Testis (tissue), 3 donors: ENCODE results near the gene KCTD16. TPM values are rescaled to one million over a fixed set of nuclear protein-coding genes. Genes with fewer than 3 reads are reported as not detected.

Experiments
- DNase-seq: peaks from one replicate; pipeline ENCODE4 v3.0.0-alpha.2; 2019
- H3K27ac ChIP-seq, 2 donors: fragments of 200-600 bp; sonication (generic); one replicate each; pipeline ENCODE4 v1.5.1; 2019
- H3K27me3 ChIP-seq: fragments of 200-600 bp; sonication (generic); one replicate; pipeline ENCODE4 v1.5.1; 2019
- H3K36me3 ChIP-seq: fragments of 200-600 bp; sonication (generic); one replicate; pipeline ENCODE4 v1.5.1; 2017; ENCODE audit warnings: low read depth; ENCODE audit errors: missing control alignments
- H3K4me1 ChIP-seq: fragments of 200-600 bp; sonication (generic); one replicate; pipeline ENCODE4 v1.5.1; 2019
- H3K4me3 ChIP-seq, 2 donors: fragments of 200-600 bp; sonication (generic); one replicate each; pipeline ENCODE4 v1.5.1; 2017 to 2019
- H3K9me3 ChIP-seq: fragments of 200-600 bp; sonication (generic); one replicate; pipeline ENCODE4 v1.5.1; 2017
- POLR2A ChIP-seq: fragments of 450-650 bp; IDR thresholded peaks from one replicate; pipeline ENCODE4 v1.6.1; 2017; ENCODE audit warnings: antibody characterized with exemption, mild to moderate bottlenecking, moderate library complexity
- WGBS, 2 donors: methylation state at CpG; one replicate each; pipeline ENCODE4 v1.1.5; 2018; 5-methylcytosine and 5-hydroxymethylcytosine counted together
- intact Hi-C: fragments of 100-400 bp; cut with DNase I; formaldehyde crosslinking; loops from one replicate; pipeline ENCODE4 v1.15.1; 2023; ENCODE audit warnings: low total_unique reads
- polyA plus RNA-seq: library from polyadenylated mRNA; stranded (reverse); fragments of 350-450 nt; fragmentation: Illumina TruSeq; extraction: RNeasy Lipid Tissue Mini Kit (QIAGEN cat#74804); gene quantifications from one replicate; pipeline ENCODE4 v1.2.3, GENCODE V29; 2014; ENCODE audit warnings: low read depth, low replicate concordance; ENCODE audit not compliant: insufficient read depth
- total RNA-seq, 2 donors: library from RNA; depleted of rRNA; stranded (reverse); fragments of >200 nt; gene quantifications; one replicate each; pipeline ENCODE4 v1.2.3, GENCODE V29; 2016
- TF ChIP-seq, protein P1 (sequence below), 3 experiments: fragments of 450-650 bp in 2 of 3; fragments of 200-600 bp in 1 of 3; sonication (generic) in 1 of 3; IDR thresholded peaks; one replicate each; pipeline ENCODE4 v1.5.1; 2016 to 2019; ENCODE audit warnings: antibody characterized with exemption in 3 of 3, mild to moderate bottlenecking in 2 of 3, moderate library complexity in 1 of 3

KCTD16 gene
- total and polyA plus RNA-seq, 3 donors from 2014 or later, result 1.4 to 3.2 (median 2.7) TPM

DNA sequence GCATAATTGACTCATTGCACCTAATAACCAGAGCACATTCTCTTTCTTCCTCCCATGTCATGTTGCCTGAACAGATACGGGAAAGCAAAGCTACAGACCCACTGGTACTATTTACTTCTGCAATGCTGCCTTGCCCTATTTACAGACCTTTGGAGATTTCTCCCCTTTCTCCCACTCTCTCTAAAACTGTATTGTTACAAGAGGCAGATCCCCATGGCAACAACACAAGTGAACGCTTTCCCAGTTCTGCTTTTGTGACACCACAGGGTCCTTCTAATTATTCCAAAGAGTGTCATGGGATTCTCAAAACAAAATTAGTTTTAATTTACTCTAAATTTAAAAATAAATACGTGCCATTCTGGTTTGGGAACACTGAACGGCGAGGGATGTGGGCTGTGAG, 104.7 kb downstream of the KCTD16 start:
- H3K4me1 ChIP-seq, result no peaks in the 10 kb centered on the region
- H3K4me3 ChIP-seq, result no peak overlapping the region
- H3K27me3 ChIP-seq, result no peaks in the 10 kb centered on the region
- TF ChIP-seq, protein P1, sequence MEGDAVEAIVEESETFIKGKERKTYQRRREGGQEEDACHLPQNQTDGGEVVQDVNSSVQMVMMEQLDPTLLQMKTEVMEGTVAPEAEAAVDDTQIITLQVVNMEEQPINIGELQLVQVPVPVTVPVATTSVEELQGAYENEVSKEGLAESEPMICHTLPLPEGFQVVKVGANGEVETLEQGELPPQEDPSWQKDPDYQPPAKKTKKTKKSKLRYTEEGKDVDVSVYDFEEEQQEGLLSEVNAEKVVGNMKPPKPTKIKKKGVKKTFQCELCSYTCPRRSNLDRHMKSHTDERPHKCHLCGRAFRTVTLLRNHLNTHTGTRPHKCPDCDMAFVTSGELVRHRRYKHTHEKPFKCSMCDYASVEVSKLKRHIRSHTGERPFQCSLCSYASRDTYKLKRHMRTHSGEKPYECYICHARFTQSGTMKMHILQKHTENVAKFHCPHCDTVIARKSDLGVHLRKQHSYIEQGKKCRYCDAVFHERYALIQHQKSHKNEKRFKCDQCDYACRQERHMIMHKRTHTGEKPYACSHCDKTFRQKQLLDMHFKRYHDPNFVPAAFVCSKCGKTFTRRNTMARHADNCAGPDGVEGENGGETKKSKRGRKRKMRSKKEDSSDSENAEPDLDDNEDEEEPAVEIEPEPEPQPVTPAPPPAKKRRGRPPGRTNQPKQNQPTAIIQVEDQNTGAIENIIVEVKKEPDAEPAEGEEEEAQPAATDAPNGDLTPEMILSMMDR (IDR thresholded peaks at IDR 0.05), result no peak
- TF ChIP-seq POLR2A, result no peak
- no peak for DNase-seq
- 80 to 81% methylated on average over 5 of the region's 5 CpGs for WGBS, 2 donors
- no peak overlapping the region for H3K27ac ChIP-seq
- H3K36me3 ChIP-seq, result no peaks in the 10 kb centered on the region
- intact Hi-C loops, result no loop called here
- no peaks in the 10 kb centered on the region for H3K9me3 ChIP-seq

DNA sequence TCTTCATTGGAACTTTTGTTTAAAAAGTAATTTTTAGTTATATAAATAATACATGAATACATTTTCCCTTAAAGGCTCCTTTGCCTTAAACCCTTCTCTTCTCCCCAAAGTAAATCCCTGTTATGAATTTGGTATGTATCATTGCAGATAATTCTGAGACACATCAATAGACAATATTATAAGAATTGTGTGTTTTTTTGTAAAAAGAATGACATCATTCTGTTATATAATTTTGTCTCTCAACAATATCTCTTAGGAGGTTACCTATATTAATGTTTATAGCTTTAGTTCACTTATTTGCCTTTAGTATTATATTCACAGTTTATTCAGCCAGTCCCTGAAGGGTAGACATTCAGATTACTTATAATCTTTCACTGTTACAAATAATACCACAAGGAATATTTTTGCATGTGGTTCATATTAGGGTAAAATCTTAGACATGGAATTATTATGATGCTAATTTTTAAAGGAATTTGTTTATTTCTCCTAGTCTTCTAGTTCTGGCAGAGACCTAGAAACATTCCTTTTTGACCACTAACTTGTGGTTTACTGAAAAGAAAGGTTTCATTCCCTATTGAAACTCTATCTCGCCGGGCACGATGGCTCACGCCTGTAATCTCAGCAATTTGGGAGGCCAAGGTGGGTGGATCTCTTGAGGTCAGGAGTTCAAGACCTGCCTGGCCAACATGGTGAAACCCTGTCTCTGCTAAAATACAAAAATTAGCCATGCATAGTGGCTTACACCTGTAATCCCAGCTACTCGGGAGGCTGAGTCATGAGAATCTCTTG, 105.6 kb downstream of the KCTD16 start:
- no peaks in the 10 kb centered on the region for H3K36me3 ChIP-seq
- intact Hi-C loops, result no loop called here
- 69 to 79% methylated on average over 5 of the region's 5 CpGs for WGBS, 2 donors
- H3K4me3 ChIP-seq, result no peak overlapping the region
- no peaks in the 10 kb centered on the region for H3K4me1 ChIP-seq
- no peaks in the 10 kb centered on the region for H3K9me3 ChIP-seq
- H3K27me3 ChIP-seq, result no peaks in the 10 kb centered on the region
- TF ChIP-seq, protein P1 (IDR thresholded peaks at IDR 0.05), result no peak
- TF ChIP-seq POLR2A, result no peak
- DNase-seq, result no peak
- no peak overlapping the region for H3K27ac ChIP-seq

DNA sequence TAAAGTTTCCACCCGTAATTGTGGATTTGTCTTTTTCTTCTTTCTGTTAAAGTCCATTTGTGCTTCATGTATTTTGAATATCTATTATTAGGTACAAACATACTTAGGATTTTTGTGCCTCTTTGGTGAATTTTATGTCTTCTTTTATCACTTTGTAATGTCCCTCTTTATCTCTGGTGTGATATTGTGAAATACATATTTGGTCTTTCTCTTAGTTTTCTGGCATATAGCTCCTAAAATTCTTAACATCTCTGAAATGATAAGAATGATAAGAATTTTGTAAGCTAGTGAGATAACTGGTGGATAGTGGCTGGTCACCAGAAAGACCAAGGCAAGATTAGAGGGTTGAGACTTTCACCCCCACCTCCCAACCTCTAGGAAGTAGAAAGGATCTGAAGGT, 111.1 kb downstream of the KCTD16 start:
- Histone ChIP-seq H3K9me3 (no peaks in the 10 kb centered on the region), H3K36me3 (no peaks in the 10 kb centered on the region), H3K4me3 (no peak overlapping the region), H3K27ac (no peak overlapping the region), H3K4me1 (no peaks in the 10 kb centered on the region), H3K27me3 (no peaks in the 10 kb centered on the region)
- intact Hi-C loops, result no loop called here
- DNase-seq, result no peak
- WGBS, 2 donors, result 68 to 80% methylated on average over 1 of the region's 1 CpG
- TF ChIP-seq, protein P1 (IDR thresholded peaks at IDR 0.05), result no peak
- TF ChIP-seq POLR2A, result no peak

DNA sequence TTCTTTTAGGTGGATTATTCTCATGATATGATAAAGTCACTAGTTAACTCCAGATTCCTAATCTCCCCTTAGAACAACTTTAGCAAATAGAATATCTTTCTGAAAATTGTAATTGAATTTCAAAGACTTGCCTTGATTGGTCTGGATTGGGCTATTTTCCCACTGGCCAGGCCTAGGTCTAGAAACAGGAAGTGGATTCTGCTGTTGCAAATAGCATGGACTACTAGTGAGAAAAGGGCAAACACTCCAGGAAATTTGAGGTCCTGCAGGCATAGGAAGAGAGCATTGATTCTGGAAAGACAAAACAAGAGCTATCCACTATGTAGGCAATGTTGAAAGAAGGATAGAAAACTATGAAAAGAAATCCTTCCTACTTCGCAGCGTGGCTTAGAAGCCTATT, 113.4 kb downstream of the KCTD16 start:
- Histone ChIP-seq H3K4me1 (no peaks in the 10 kb centered on the region), H3K27me3 (no peaks in the 10 kb centered on the region), H3K4me3 (no peak overlapping the region), H3K27ac (no peak overlapping the region), H3K9me3 (no peaks in the 10 kb centered on the region), H3K36me3 (no peaks in the 10 kb centered on the region)
- TF ChIP-seq, protein P1 (IDR thresholded peaks at IDR 0.05), result no peak
- no peak for TF ChIP-seq POLR2A
- DNase-seq, result no peak
- intact Hi-C loops, result no loop called here
- WGBS, 2 donors, result 93 to 97% methylated on average over 2 of the region's 2 CpGs
